Measurements from ENCODE around the gene PPFIA4.

PPFIA4 gene

GRCh38 chr1:203082231-203082505 lies 55.9 kb downstream of the PPFIA4 start:
- H3K4me3 ChIP-seq (ENCODE audit: insufficient read depth, low read depth, low read length, poor library complexity, severe bottlenecking): no peak overlapping the region
- no peaks in the 10 kb centered on the region for H3K36me3 ChIP-seq (ENCODE audit: control insufficient read depth, insufficient read depth, low read length)
- H3K27ac ChIP-seq (ENCODE audit: insufficient read depth, low read length, poor library complexity, severe bottlenecking): no peak overlapping the region
- no peak for DNase-seq
- no peaks in the 10 kb centered on the region for H3K9me3 ChIP-seq (ENCODE audit: control insufficient read depth, low read length)
- H3K27me3 ChIP-seq (replicated peaks; ENCODE audit: control insufficient read depth, insufficient read depth, low read length, poor library complexity, severe bottlenecking): peaks cover 3% of the 10 kb centered on the region
- no peaks in the 10 kb centered on the region for H3K4me1 ChIP-seq (ENCODE audit: control insufficient read depth, insufficient read depth, low read length, poor library complexity, severe bottlenecking)

DNA sequence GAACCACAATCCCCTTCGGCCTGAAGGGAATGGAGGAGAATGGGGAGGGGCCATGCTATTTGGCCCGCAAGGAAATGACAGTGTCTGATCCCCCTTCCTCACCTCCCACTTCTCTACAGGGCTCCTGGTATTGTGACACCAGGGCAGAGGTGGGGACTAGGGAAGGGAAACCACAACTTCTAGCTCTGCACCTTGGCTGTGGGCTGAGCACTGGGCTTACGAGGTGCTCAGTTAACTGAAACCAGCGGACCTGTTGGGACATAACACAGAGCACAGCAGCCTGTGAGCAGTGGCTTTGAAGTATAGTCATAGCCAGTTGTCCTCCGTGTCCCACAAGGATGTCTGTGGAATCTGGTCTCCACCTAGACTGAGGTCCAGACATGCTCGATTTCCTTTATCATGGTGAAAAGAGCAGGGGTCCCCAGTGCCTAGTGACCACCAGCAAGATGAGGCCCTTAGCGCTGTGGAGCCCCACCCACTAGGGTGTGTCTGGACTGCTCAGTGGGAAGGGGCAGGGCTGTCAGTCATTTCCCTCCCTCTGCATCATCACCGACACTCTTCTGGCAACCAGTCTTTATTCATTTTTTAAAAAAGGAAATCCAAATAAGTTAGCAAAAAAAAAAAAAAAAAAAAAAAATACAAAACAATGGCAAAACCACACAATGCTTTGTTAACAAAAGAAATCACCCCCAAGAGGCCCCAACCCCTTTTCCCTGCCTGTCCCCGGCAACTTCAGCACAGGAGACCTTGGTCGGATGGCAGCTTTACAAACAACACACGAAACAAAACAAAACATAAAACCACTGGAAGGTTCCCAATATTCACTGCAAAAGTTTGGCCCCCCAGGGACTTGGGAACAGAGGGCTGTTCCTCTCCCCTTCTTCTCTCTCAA lies 56.5 kb downstream of the PPFIA4 start:
- H3K4me1 ChIP-seq (ENCODE audit: control insufficient read depth, insufficient read depth, low read length, poor library complexity, severe bottlenecking): no peaks in the 10 kb centered on the region
- H3K27ac ChIP-seq (ENCODE audit: insufficient read depth, low read length, poor library complexity, severe bottlenecking): no peak overlapping the region
- H3K27me3 ChIP-seq (replicated peaks; ENCODE audit: control insufficient read depth, insufficient read depth, low read length, poor library complexity, severe bottlenecking): peaks cover 3% of the 10 kb centered on the region
- H3K4me3 ChIP-seq (ENCODE audit: insufficient read depth, low read depth, low read length, poor library complexity, severe bottlenecking): no peak overlapping the region
- no peak for DNase-seq
- H3K9me3 ChIP-seq (ENCODE audit: control insufficient read depth, low read length): no peaks in the 10 kb centered on the region
- H3K36me3 ChIP-seq (ENCODE audit: control insufficient read depth, insufficient read depth, low read length): no peaks in the 10 kb centered on the region

GRCh38 chr1:203083463-203083921 lies 57.2 kb downstream of the PPFIA4 start:
- Histone ChIP-seq H3K27ac (ENCODE audit: insufficient read depth, low read length, poor library complexity, severe bottlenecking) (no peak overlapping the region), H3K27me3 (replicated peaks; ENCODE audit: control insufficient read depth, insufficient read depth, low read length, poor library complexity, severe bottlenecking) (peaks cover 3% of the 10 kb centered on the region), H3K4me1 (ENCODE audit: control insufficient read depth, insufficient read depth, low read length, poor library complexity, severe bottlenecking) (no peaks in the 10 kb centered on the region), H3K36me3 (ENCODE audit: control insufficient read depth, insufficient read depth, low read length) (no peaks in the 10 kb centered on the region), H3K4me3 (ENCODE audit: insufficient read depth, low read depth, low read length, poor library complexity, severe bottlenecking) (no peak overlapping the region), H3K9me3 (ENCODE audit: control insufficient read depth, low read length) (no peaks in the 10 kb centered on the region)
- no peak for DNase-seq

- no peak overlapping the region for H3K4me3 ChIP-seq (ENCODE audit: insufficient read depth, low read depth, low read length, poor library complexity, severe bottlenecking)
- DNase-seq: no peak
- no peaks in the 10 kb centered on the region for H3K36me3 ChIP-seq (ENCODE audit: control insufficient read depth, insufficient read depth, low read length)
- no peaks in the 10 kb centered on the region for H3K9me3 ChIP-seq (ENCODE audit: control insufficient read depth, low read length)
- H3K27me3 ChIP-seq (replicated peaks; ENCODE audit: control insufficient read depth, insufficient read depth, low read length, poor library complexity, severe bottlenecking): peaks cover 3% of the 10 kb centered on the region
- H3K27ac ChIP-seq (ENCODE audit: insufficient read depth, low read length, poor library complexity, severe bottlenecking): no peak overlapping the region
- no peaks in the 10 kb centered on the region for H3K4me1 ChIP-seq (ENCODE audit: control insufficient read depth, insufficient read depth, low read length, poor library complexity, severe bottlenecking)
These were observed 58.6 kb downstream of the PPFIA4 start for GRCh38 chr1:203084588-203085527.

- Histone ChIP-seq H3K27me3 (replicated peaks; ENCODE audit: control insufficient read depth, insufficient read depth, low read length, poor library complexity, severe bottlenecking) (peaks cover 3% of the 10 kb centered on the region), H3K27ac (ENCODE audit: insufficient read depth, low read length, poor library complexity, severe bottlenecking) (no peak within 1 kb of the TSS)
- DNase-seq: no peak
These were observed 59.5 kb downstream of the PPFIA4 start, which contains the start of gene MYOG for GRCh38 chr1:203085528-203086406. Gene MYOG, minus strand, starts transcription at chr1:203086012. Its CDS starts 51 bp downstream, at chr1:203085961.

GRCh38 chr1:203086992-203087763 lies 60.9 kb downstream of the PPFIA4 start:
- DNase-seq: no peak
- no peaks in the 10 kb centered on the region for H3K4me1 ChIP-seq (ENCODE audit: control insufficient read depth, insufficient read depth, low read length, poor library complexity, severe bottlenecking)
- no peaks in the 10 kb centered on the region for H3K36me3 ChIP-seq (ENCODE audit: control insufficient read depth, insufficient read depth, low read length)
- no peak overlapping the region for H3K4me3 ChIP-seq (ENCODE audit: insufficient read depth, low read depth, low read length, poor library complexity, severe bottlenecking)
- H3K9me3 ChIP-seq (ENCODE audit: control insufficient read depth, low read length): no peaks in the 10 kb centered on the region
- H3K27ac ChIP-seq (ENCODE audit: insufficient read depth, low read length, poor library complexity, severe bottlenecking): no peak overlapping the region
- no peaks in the 10 kb centered on the region for H3K27me3 ChIP-seq (replicated peaks; ENCODE audit: control insufficient read depth, insufficient read depth, low read length, poor library complexity, severe bottlenecking)

More at GRCh38 chr1:203085528-203086406, 59.5 kb downstream of the PPFIA4 start, which contains the start of gene MYOG:
- no peaks in the 10 kb centered on the region for H3K4me1 ChIP-seq (ENCODE audit: control insufficient read depth, insufficient read depth, low read length, poor library complexity, severe bottlenecking)
- H3K36me3 ChIP-seq (ENCODE audit: control insufficient read depth, insufficient read depth, low read length): no peaks in the 10 kb centered on the region
- H3K9me3 ChIP-seq (ENCODE audit: control insufficient read depth, low read length): no peaks in the 10 kb centered on the region
- no peak within 1 kb of the TSS for H3K4me3 ChIP-seq (ENCODE audit: insufficient read depth, low read depth, low read length, poor library complexity, severe bottlenecking)

DNA sequence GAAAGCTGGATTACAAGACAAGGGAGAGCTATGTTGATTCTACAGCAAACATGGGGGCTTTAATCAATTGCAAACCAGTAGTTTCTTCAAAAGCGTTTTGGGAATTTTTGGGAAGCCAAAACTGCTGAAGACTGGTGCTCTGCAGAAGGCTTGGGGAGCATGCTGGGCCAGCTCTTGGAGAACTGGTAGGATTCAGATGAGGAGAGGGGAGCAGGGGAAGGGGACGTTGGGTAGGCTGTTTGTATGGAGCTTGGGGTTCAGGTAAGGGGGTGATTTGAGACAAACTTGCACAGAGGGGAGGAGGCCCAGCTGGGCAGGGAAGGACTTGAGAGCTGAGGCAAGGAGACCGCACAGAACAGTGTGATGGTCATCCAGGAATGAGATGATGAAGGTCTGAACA lies 62.1 kb downstream of the PPFIA4 start:
- no peak overlapping the region for H3K4me3 ChIP-seq (ENCODE audit: insufficient read depth, low read depth, low read length, poor library complexity, severe bottlenecking)
- H3K4me1 ChIP-seq (ENCODE audit: control insufficient read depth, insufficient read depth, low read length, poor library complexity, severe bottlenecking): no peaks in the 10 kb centered on the region
- H3K36me3 ChIP-seq (ENCODE audit: control insufficient read depth, insufficient read depth, low read length): no peaks in the 10 kb centered on the region
- H3K27ac ChIP-seq (ENCODE audit: insufficient read depth, low read length, poor library complexity, severe bottlenecking): no peak overlapping the region
- H3K9me3 ChIP-seq (ENCODE audit: control insufficient read depth, low read length): no peaks in the 10 kb centered on the region
- no peaks in the 10 kb centered on the region for H3K27me3 ChIP-seq (replicated peaks; ENCODE audit: control insufficient read depth, insufficient read depth, low read length, poor library complexity, severe bottlenecking)
- DNase-seq: no peak

GRCh38 chr1:203089001-203089650 lies 62.8 kb downstream of the PPFIA4 start:
- no peaks in the 10 kb centered on the region for H3K36me3 ChIP-seq (ENCODE audit: control insufficient read depth, insufficient read depth, low read length)
- no peaks in the 10 kb centered on the region for H3K4me1 ChIP-seq (ENCODE audit: control insufficient read depth, insufficient read depth, low read length, poor library complexity, severe bottlenecking)
- no peak overlapping the region for H3K4me3 ChIP-seq (ENCODE audit: insufficient read depth, low read depth, low read length, poor library complexity, severe bottlenecking)
- no peaks in the 10 kb centered on the region for H3K27me3 ChIP-seq (replicated peaks; ENCODE audit: control insufficient read depth, insufficient read depth, low read length, poor library complexity, severe bottlenecking)
- H3K27ac ChIP-seq (ENCODE audit: insufficient read depth, low read length, poor library complexity, severe bottlenecking): no peak overlapping the region
- DNase-seq: no peak
- H3K9me3 ChIP-seq (ENCODE audit: control insufficient read depth, low read length): peaks cover 3% of the 10 kb centered on the region
